Gastrocnemius medialis (tissue), 4 donors: ENCODE measurements around the gene ACTA1.

Source experiments
- POLR2A ChIP-seq, 2 donors: fragments of 450-650 bp; IDR thresholded peaks; one replicate each; pipeline ENCODE4 v1.6.1; 2017; ENCODE audit warnings: antibody characterized with exemption in 2 of 2, mild to moderate bottlenecking in 2 of 2, moderate library complexity in 2 of 2
- TF ChIP-seq, protein P1 (sequence below), 5 experiments: fragments of 450-650 bp in 3 of 5; fragments of 200-600 bp in 2 of 5; sonication (generic) in 2 of 5; IDR thresholded peaks in 4 of 5; conservative IDR thresholded peaks in 1 of 5; 1 replicate in 4 of 5; 2 replicates in 1 of 5; pipeline ENCODE4 v1.5.1; 2016 to 2019; ENCODE audit warnings: antibody characterized with exemption in 5 of 5, mild to moderate bottlenecking in 3 of 5, moderate library complexity in 3 of 5

GRCh38 chr1:229461032-229461668 is 27.3 kb upstream of the ACTA1 start:
- TF ChIP-seq, protein P1, sequence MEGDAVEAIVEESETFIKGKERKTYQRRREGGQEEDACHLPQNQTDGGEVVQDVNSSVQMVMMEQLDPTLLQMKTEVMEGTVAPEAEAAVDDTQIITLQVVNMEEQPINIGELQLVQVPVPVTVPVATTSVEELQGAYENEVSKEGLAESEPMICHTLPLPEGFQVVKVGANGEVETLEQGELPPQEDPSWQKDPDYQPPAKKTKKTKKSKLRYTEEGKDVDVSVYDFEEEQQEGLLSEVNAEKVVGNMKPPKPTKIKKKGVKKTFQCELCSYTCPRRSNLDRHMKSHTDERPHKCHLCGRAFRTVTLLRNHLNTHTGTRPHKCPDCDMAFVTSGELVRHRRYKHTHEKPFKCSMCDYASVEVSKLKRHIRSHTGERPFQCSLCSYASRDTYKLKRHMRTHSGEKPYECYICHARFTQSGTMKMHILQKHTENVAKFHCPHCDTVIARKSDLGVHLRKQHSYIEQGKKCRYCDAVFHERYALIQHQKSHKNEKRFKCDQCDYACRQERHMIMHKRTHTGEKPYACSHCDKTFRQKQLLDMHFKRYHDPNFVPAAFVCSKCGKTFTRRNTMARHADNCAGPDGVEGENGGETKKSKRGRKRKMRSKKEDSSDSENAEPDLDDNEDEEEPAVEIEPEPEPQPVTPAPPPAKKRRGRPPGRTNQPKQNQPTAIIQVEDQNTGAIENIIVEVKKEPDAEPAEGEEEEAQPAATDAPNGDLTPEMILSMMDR (IDR thresholded peaks at IDR 0.05 in 4 of 5, conservative IDR thresholded peaks at IDR 0.05 in 1 of 5) = no peak
- TF ChIP-seq POLR2A (IDR thresholded peaks at IDR 0.05) = no peak
